ENCODE data around the gene STK16. TPM values are rescaled to one million over a fixed set of nuclear protein-coding genes. Genes with fewer than 3 reads are reported as not detected.
"Not testable (repeated sequence)": the region's sequence is repeated elsewhere in the genome, so short reads cannot be mapped to it uniquely, and the experiment has no call there.

The STK16 gene
- total and polyA plus RNA-seq, 7 experiments from 2014 or later = 17.4 to 35.0 (median 21.8) TPM

DNA sequence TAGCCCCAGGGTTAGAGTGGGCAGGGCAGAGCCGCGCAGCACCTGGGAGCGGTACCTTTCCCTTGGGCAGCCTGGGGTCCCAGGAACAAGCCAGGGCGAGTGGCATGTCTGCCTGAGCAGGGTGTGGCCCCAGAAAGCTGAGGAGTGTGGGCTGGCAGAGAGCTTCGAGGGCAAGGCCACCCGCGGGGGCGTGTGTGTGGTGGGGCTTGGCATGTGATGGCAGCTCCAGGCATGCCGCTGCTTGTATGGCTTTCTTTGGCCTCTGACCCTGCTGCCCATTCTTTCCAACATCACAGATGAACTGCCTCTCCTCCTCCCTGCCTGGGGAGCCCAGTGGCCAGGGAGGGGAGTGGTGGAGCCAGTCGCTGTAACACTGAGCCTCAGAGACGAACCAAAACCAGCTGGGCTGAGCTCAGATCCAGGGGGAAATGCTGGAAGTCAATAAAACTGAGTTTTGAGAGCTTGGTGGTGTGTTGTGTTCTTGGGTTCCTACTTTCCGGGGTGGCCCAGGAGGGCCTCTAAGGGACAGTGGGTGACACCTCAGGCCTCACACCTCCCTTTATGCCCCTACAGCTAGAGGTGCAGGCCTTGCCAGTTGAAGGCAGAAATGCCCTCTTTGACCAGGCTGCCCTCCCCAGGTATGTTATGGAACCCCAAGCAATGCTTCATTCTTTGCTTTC, 41.3 kb downstream of the STK16 start:
- Mint-ChIP-seq H3K27me3 (no peaks in the 10 kb centered on the region), H3K27ac (peak overlapping the region in 6 of 9 donors; percentile 7 to 82 (median 26)), H3K4me1 (peaks cover 5 to 19% (median 10%) of the 10 kb centered on the region in 7 donors), H3K9me3 (no peaks in the 10 kb centered on the region), H3K4me3 (no peak overlapping the region), H3K36me3 (peaks cover 0 to 22% (median 8%) of the 10 kb centered on the region in 5 donors)
- Histone ChIP-seq H3K36me3 (ENCODE audit: control insufficient read depth in 2 of 3, insufficient read depth in 3 of 3, low read length in 3 of 3) (peaks cover 0 to 51% (median 17%) of the 10 kb centered on the region in 3 experiments), H3K4me3 (ENCODE audit: low read length) (no peak overlapping the region), H3K9me3 (ENCODE audit: control insufficient read depth in 2 of 3, low read length in 3 of 3) (no peaks in the 10 kb centered on the region), H3K27ac (ENCODE audit: low read depth, low read length) (no peak overlapping the region), H3K4me1 (ENCODE audit: control insufficient read depth in 2 of 2, insufficient read depth in 2 of 2, low read length in 2 of 2) (no peaks in the 10 kb centered on the region), H3K27me3 (ENCODE audit: control insufficient read depth in 2 of 2, insufficient read depth in 2 of 2, low read length in 2 of 2) (no peaks in the 10 kb centered on the region)
- ChIA-PET POLR2A (interaction anchor here (0.9 to 1.1 kb wide), 3 partner anchors 8 to 33 kb away, joined by 3 read pairs; partner anchors contain the start of genes TUBA4A and TUBA4B), CTCF (interaction anchor here (0.6 to 2.0 kb wide), 6 partner anchors 7 to 49 kb away, joined by 3 to 12 read pairs (median 4); partner anchors contain the start of gene DNAJB2)
- intact Hi-C loops (cut with micrococcal nuclease) = no loop called here
- ATAC-seq (no peak), DNase-seq (no peak)

DNA sequence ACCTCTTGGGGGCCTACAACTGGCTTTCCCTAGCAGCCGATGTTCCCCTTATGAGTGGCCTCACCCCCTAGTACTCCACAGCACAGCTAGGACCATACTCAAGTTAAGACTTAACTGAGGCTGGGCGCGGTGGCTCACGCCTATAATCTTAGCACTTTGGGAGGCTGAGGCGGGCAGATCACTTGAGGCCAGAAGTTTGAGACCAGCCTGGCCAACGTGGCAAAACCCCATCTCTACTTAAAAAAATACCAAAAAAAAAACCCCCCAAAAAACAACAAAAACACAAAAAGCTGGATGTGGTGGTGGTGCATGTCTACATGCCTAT, 41.8 kb downstream of the STK16 start:
- Mint-ChIP-seq H3K27ac (peak overlapping the region in 4 of 9 donors; percentile 12 to 82 (median 43)), H3K36me3 (peaks cover 0 to 19% (median 8%) of the 10 kb centered on the region in 5 donors), H3K4me1 (peaks cover 5 to 18% (median 9%) of the 10 kb centered on the region in 7 donors)
- CTCF ChIA-PET = interaction anchor here (0.6 to 2.0 kb wide), 5 partner anchors 8 to 50 kb away, joined by 3 to 12 read pairs (median 3); partner anchors contain the start of gene DNAJB2
- H3K4me1 ChIP-seq (ENCODE audit: control insufficient read depth in 2 of 2, insufficient read depth in 2 of 2, low read length in 2 of 2); DNase-seq; H3K9me3 Mint-ChIP-seq; intact Hi-C loops (cut with micrococcal nuclease); H3K27ac ChIP-seq (ENCODE audit: low read depth, low read length); H3K9me3 ChIP-seq (ENCODE audit: control insufficient read depth in 2 of 3, low read length in 3 of 3); ATAC-seq; H3K27me3 Mint-ChIP-seq; H3K4me3 ChIP-seq (ENCODE audit: low read length); H3K4me3 Mint-ChIP-seq; H3K27me3 ChIP-seq (ENCODE audit: control insufficient read depth in 2 of 2, insufficient read depth in 2 of 2, low read length in 2 of 2): not testable (repeated sequence)
- POLR2A ChIA-PET = interaction anchor here (1.0 kb wide), 1 partner anchor 8 kb away, joined by 3 read pairs; no protein-coding TSS in a partner anchor
- H3K36me3 ChIP-seq (ENCODE audit: control insufficient read depth in 2 of 3, insufficient read depth in 3 of 3, low read length in 3 of 3) = peaks cover 0 to 46% (median 13%) of the 10 kb centered on the region in 3 experiments

DNA sequence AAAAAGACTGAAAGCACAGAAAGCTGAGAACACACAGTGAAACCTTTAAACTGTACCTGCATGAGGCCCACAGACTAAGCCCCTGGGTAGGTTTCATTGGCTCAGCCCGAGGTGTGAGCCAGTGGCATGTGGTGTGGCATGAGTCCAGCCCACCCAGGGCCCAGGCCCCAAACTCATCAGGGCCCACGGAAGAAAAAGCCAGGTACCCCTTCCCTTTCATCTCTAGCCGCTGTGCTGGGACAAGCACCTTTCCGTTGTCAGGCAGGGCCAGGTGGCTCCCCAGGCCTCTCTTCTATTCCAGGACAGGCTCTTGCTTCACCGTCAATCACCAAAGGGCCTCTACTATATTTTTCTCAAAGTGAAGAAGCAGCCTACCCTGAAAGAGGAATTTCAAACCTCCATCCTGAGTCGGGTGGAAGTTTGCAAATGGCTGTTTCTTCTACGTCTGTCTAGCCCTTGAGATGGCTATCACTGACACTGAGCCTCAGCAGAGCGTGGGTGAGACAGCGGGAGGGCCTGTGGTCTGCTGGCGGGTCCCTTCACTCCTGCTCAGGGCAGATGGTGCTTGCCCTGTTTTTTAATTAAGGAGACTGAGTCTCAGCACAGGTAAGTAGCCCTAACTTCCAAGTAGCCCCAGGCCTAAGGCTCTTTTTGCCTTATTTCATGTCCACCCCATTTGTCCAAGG, 42.4 kb downstream of the STK16 start:
- DNase-seq = no peak
- no peak overlapping the region for H3K4me3 Mint-ChIP-seq
- H3K36me3 Mint-ChIP-seq = peaks cover 0 to 12% (median 5%) of the 10 kb centered on the region in 5 donors
- POLR2A ChIA-PET = interaction anchor here (0.7 kb wide), 1 partner anchor 40 kb away, joined by 3 read pairs; no protein-coding TSS in a partner anchor
- CTCF ChIA-PET = interaction anchor here (0.8 kb wide), 1 partner anchor 9 kb away, joined by 5 read pairs; the partner anchor contains the start of gene DNAJB2
- peak overlapping the region in 4 of 9 donors; percentile 51 to 85 (median 60) for H3K27ac Mint-ChIP-seq
- Histone ChIP-seq H3K36me3 (ENCODE audit: control insufficient read depth in 2 of 3, insufficient read depth in 3 of 3, low read length in 3 of 3) (peaks cover 0 to 40% (median 6%) of the 10 kb centered on the region in 3 experiments), H3K4me1 (ENCODE audit: control insufficient read depth in 2 of 2, insufficient read depth in 2 of 2, low read length in 2 of 2) (no peaks in the 10 kb centered on the region), H3K9me3 (ENCODE audit: control insufficient read depth in 2 of 3, low read length in 3 of 3) (no peaks in the 10 kb centered on the region), H3K4me3 (ENCODE audit: low read length) (no peak overlapping the region), H3K27ac (ENCODE audit: low read depth, low read length) (peak overlapping the region; percentile 17), H3K27me3 (ENCODE audit: control insufficient read depth in 2 of 2, insufficient read depth in 2 of 2, low read length in 2 of 2) (no peaks in the 10 kb centered on the region)
- peaks cover 0 to 3% (median 0%) of the 10 kb centered on the region in 5 donors for H3K27me3 Mint-ChIP-seq
- H3K4me1 Mint-ChIP-seq = peaks cover 5 to 13% (median 6%) of the 10 kb centered on the region in 7 donors
- no peak for ATAC-seq
- intact Hi-C loops (cut with micrococcal nuclease) = no loop called here
- no peaks in the 10 kb centered on the region for H3K9me3 Mint-ChIP-seq

DNA sequence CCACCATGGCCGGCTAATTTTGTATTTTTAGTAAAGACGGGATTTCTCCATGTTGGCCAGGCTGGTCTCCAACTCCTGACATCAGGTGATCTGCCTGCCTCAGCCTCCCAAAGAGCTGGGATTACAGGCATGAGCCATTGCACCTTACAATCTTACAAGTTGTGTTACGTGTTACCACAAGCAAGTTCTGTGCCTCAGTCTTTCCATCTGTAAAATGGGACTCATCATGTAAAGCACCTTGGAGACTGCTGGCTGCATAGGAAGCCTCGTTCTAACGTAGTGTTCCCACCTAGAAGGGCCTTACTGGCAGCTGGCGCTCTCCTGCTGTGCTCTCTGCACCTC, 43.9 kb downstream of the STK16 start:
- CTCF ChIA-PET = no interaction called here
- peaks cover 0 to 3% (median 0%) of the 10 kb centered on the region in 5 donors for H3K27me3 Mint-ChIP-seq

DNA sequence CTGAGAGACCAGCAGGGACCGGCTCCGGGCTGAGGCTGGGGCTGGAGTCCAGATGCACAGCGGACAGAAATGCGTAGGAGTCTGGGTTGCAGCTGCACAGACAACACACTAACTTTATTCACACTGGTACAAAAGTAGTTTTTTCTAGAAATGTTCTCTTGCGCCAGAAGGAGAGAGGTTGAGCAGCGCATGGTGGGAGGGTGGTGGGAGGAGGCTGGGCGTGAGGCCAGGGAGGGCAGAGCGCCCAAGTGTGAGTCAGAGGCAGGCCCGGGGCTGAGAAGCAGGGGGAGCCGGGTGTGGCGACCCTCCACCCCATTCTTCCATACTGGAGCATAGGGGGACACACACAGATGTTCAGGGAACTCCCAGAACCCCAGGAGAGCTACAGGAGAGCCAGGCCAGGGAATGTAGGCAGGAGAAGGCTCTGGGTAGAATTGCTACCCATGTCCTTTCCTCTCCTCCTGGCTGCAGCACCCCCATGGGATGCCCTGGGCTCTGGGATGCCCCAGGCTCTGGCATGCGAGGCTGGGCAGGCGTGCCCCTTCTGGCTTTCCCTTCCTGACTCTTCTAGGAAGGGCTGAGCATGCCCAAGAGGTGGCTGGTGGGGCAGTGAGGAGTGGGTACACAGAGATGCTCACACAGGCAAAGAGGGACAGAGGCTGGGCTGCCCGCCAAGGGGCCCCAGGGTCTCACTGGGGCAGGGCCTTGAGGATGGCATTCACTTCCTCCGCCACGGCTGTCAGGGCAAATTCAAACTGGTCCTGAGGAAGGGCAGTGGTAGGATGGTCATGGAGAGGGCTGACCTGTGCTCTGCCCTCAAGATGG, 44.5 kb downstream of the STK16 start:
- H3K4me1 ChIP-seq (ENCODE audit: control insufficient read depth in 2 of 2, insufficient read depth in 2 of 2, low read length in 2 of 2) = peaks cover 0 to 2% of the 10 kb centered on the region in 2 donors
- DNase-seq (no peak), ATAC-seq (no peak)
- POLR2A ChIA-PET = interaction anchor here (1.3 to 1.4 kb wide), 2 partner anchors 9 to 38 kb away, joined by 3 to 4 read pairs; no protein-coding TSS in a partner anchor
- peaks cover 0 to 20% (median 0%) of the 10 kb centered on the region in 3 experiments for H3K36me3 ChIP-seq (ENCODE audit: control insufficient read depth in 2 of 3, insufficient read depth in 3 of 3, low read length in 3 of 3)
- no peak overlapping the region for H3K27ac Mint-ChIP-seq
- CTCF ChIA-PET = interaction anchor here (1.1 to 11.9 kb wide), 3 partner anchors 9 to 11 kb away, joined by 3 to 194 read pairs (median 3); partner anchors contain the start of gene DNAJB2
- intact Hi-C loops (cut with micrococcal nuclease) = loop anchor here in 1 of 2 donors (5.0 kb wide), 1 partner anchor 253 kb away; the partner anchor contains the start of genes CHPF and TMEM198
- peaks cover 0 to 3% (median 0%) of the 10 kb centered on the region in 5 donors for H3K27me3 Mint-ChIP-seq
- no peaks in the 10 kb centered on the region for H3K9me3 ChIP-seq (ENCODE audit: control insufficient read depth in 2 of 3, low read length in 3 of 3)
- H3K27me3 ChIP-seq (ENCODE audit: control insufficient read depth in 2 of 2, insufficient read depth in 2 of 2, low read length in 2 of 2) = no peaks in the 10 kb centered on the region
- no peaks in the 10 kb centered on the region for H3K9me3 Mint-ChIP-seq
- no peak overlapping the region for H3K4me3 Mint-ChIP-seq
- H3K4me1 Mint-ChIP-seq = peaks cover 5 to 10% (median 8%) of the 10 kb centered on the region in 7 donors
- no peak overlapping the region for H3K27ac ChIP-seq (ENCODE audit: low read depth, low read length)
- H3K4me3 ChIP-seq (ENCODE audit: low read length) = no peak overlapping the region
- H3K36me3 Mint-ChIP-seq = peaks cover 0 to 5% (median 0%) of the 10 kb centered on the region in 5 donors

More for the DNA sequence above, 43.9 kb downstream of the STK16 start:
- H3K4me3 ChIP-seq (ENCODE audit: low read length) = no peak overlapping the region
- intact Hi-C loops (cut with micrococcal nuclease) = no loop called here
- DNase-seq (no peak), ATAC-seq (no peak)
- no peaks in the 10 kb centered on the region for H3K4me1 ChIP-seq (ENCODE audit: control insufficient read depth in 2 of 2, insufficient read depth in 2 of 2, low read length in 2 of 2)
- POLR2A ChIA-PET = interaction anchor here (1.4 kb wide), 1 partner anchor 37 kb away, joined by 3 read pairs; no protein-coding TSS in a partner anchor
- no peaks in the 10 kb centered on the region for H3K9me3 ChIP-seq (ENCODE audit: control insufficient read depth in 2 of 3, low read length in 3 of 3)
- H3K27ac Mint-ChIP-seq = no peak overlapping the region
- peaks cover 0 to 26% (median 0%) of the 10 kb centered on the region in 3 experiments for H3K36me3 ChIP-seq (ENCODE audit: control insufficient read depth in 2 of 3, insufficient read depth in 3 of 3, low read length in 3 of 3)
- H3K4me1 Mint-ChIP-seq = peaks cover 2 to 6% (median 5%) of the 10 kb centered on the region in 7 donors
- no peaks in the 10 kb centered on the region for H3K9me3 Mint-ChIP-seq
- no peaks in the 10 kb centered on the region for H3K27me3 ChIP-seq (ENCODE audit: control insufficient read depth in 2 of 2, insufficient read depth in 2 of 2, low read length in 2 of 2)
- H3K36me3 Mint-ChIP-seq = peaks cover 0 to 5% (median 0%) of the 10 kb centered on the region in 5 donors
- H3K4me3 Mint-ChIP-seq = no peak overlapping the region
- H3K27ac ChIP-seq (ENCODE audit: low read depth, low read length) = no peak overlapping the region

All from naive thymus-derived CD4-positive, alpha-beta T cell (primary cell).